RPMI7951 (cell line): ENCODE results near the gene MYG1. TPM values are rescaled to one million over a fixed set of nuclear protein-coding genes. Genes with fewer than 3 reads are reported as not detected.

Experiments used
- total RNA-seq: library from RNA; depleted of rRNA; stranded (reverse); fragments of >200 nt; shearing (Covaris generic); gene quantifications from 2 replicates; pipeline ENCODE4 v1.2.3, GENCODE V29; 2014; rRNA removed

The MYG1 gene
- total RNA-seq, 1 experiment from 2014 or later, result 60.0 TPM

Other genes starting within 250 kb of the MYG1 start
- 6.1 and 10.5 TPM in 2 replicates for gene TNS2, start 249.6 kb upstream of the MYG1 start, total RNA-seq
- 10.6 and 16.7 TPM in 2 replicates for gene SPRYD3, start 220.3 kb upstream of the MYG1 start, total RNA-seq
- gene IGFBP6, start 202.0 kb upstream of the MYG1 start, total RNA-seq, result 103 and 132 TPM in 2 replicates
- gene SOAT2, start 196.2 kb upstream of the MYG1 start, total RNA-seq, result not detected in 2 replicates
- 6.6 and 8.6 TPM in 2 replicates for gene ZNF740, start 119.0 kb upstream of the MYG1 start, total RNA-seq
- 1.8 and 5.3 TPM in 2 replicates for gene CSAD, start 118.8 kb upstream of the MYG1 start, total RNA-seq
- gene ITGB7, start 92.4 kb upstream of the MYG1 start, total RNA-seq, result 0.96 and 1.1 TPM in 2 replicates
- gene RARG, start 67.5 kb upstream of the MYG1 start, total RNA-seq, result 11.1 and 13.8 TPM in 2 replicates
- gene ESPL1, start 31.4 kb upstream of the MYG1 start, total RNA-seq, result 11.3 and 12.6 TPM in 2 replicates
- gene PFDN5, start 4.2 kb upstream of the MYG1 start, total RNA-seq, result 480 and 497 TPM in 2 replicates
- gene AAAS, start 21.9 kb downstream of the MYG1 start, total RNA-seq, result 43.9 and 56.0 TPM in 2 replicates
- not detected in 2 replicates for gene SP7, start 36.7 kb downstream of the MYG1 start, total RNA-seq
- 29.3 and 35.2 TPM in 2 replicates for gene SP1, start 80.5 kb downstream of the MYG1 start, total RNA-seq
- gene AMHR2, start 124.2 kb downstream of the MYG1 start, total RNA-seq, result not detected in 2 replicates
- gene PRR13, start 142.0 kb downstream of the MYG1 start, total RNA-seq, result 83.5 and 86.6 TPM in 2 replicates
- 132 and 135 TPM in 2 replicates for gene PCBP2, start 152.4 kb downstream of the MYG1 start, total RNA-seq
- 8.1 and 9.1 TPM in 2 replicates for gene MAP3K12, start 199.8 kb downstream of the MYG1 start, total RNA-seq
- 50.3 and 62.6 TPM in 2 replicates for gene TARBP2, start 201.6 kb downstream of the MYG1 start, total RNA-seq
- gene NPFF, start 207.8 kb downstream of the MYG1 start, total RNA-seq, result not detected in 2 replicates